HL-60 (cell line): ENCODE measurements around the gene TRMT5.

Experiments
- DNase-seq, 2 experiments: peaks; one replicate each; pipeline ENCODE4 v3.0.0-alpha.2; 2010 to 2020; ENCODE audit warnings: low read depth in 1 of 2, low spot score in 1 of 2
- H3K27ac ChIP-seq: fragments of 250-450 bp; sonication (Bioruptor Pico); replicated peaks from 2 replicates; pipeline ENCODE4 v1.5.1; 2020; ENCODE audit warnings: mild to moderate bottlenecking, moderate library complexity
- H3K27me3 ChIP-seq: fragments of 250-450 bp; sonication (Bioruptor Pico); 2 replicates; pipeline ENCODE4 v1.5.1; 2021; ENCODE audit warnings: mild to moderate bottlenecking, moderate library complexity; ENCODE audit not compliant: insufficient read depth, poor library complexity, severe bottlenecking
- H3K4me3 ChIP-seq: replicated peaks from 2 replicates; pipeline ENCODE4 v1.5.1; 2011; ENCODE audit warnings: mild to moderate bottlenecking, control low read depth, low read length; ENCODE audit not compliant: insufficient read depth
- CTCF ChIP-seq: IDR thresholded peaks from one replicate; pipeline ENCODE4 v1.5.1; 2011; ENCODE audit warnings: low read length, control low read depth, inconsistent platforms; ENCODE audit not compliant: insufficient read depth
- GABPA ChIP-seq: IDR thresholded peaks from 2 replicates; pipeline ENCODE4 v1.6.1; 2012; ENCODE audit warnings: low read depth
- POLR2AphosphoS5 ChIP-seq: IDR thresholded peaks from 2 replicates; pipeline ENCODE4 v1.6.1; 2012; ENCODE audit warnings: low read depth
- REST ChIP-seq: IDR thresholded peaks from 2 replicates; pipeline ENCODE4 v1.6.1; 2012; ENCODE audit warnings: low read depth; ENCODE audit not compliant: insufficient replicate concordance
- SPI1 ChIP-seq: IDR thresholded peaks from 2 replicates; pipeline ENCODE4 v1.6.1; 2012; ENCODE audit warnings: low read depth, mild to moderate bottlenecking, borderline replicate concordance

The TRMT5 gene

GRCh38 chr14:61019537-61019936 lies 38.7 kb upstream of the TRMT5 start:
- TF ChIP-seq POLR2AphosphoS5 (no peak), CTCF (no peak), GABPA (no peak), REST (no peak), SPI1 (no peak)
- no peaks in the 10 kb centered on the region for H3K27me3 ChIP-seq
- DNase-seq = no peak
- no peak overlapping the region for H3K4me3 ChIP-seq
- no peak overlapping the region for H3K27ac ChIP-seq

GRCh38 chr14:61003571-61003970 lies 22.7 kb upstream of the TRMT5 start:
- DNase-seq = no peak
- Histone ChIP-seq H3K27me3 (no peaks in the 10 kb centered on the region), H3K4me3 (no peak overlapping the region), H3K27ac (no peak overlapping the region)
- TF ChIP-seq SPI1 (no peak), CTCF (no peak), GABPA (no peak), POLR2AphosphoS5 (no peak), REST (no peak)

- no peak overlapping the region for H3K27ac ChIP-seq
- TF ChIP-seq GABPA = no peak
- no peak for TF ChIP-seq CTCF
- TF ChIP-seq REST = no peak
- no peak for TF ChIP-seq SPI1
- TF ChIP-seq POLR2AphosphoS5 = no peak
- no peaks in the 10 kb centered on the region for H3K27me3 ChIP-seq
- H3K4me3 ChIP-seq = no peak overlapping the region
- DNase-seq = no peak
Measured at GRCh38 chr14:60999536-60999935, 18.7 kb upstream of the TRMT5 start.
